HepG2 (cell line): ENCODE results near the gene HAND1. TPM values are rescaled to one million over a fixed set of nuclear protein-coding genes. Genes with fewer than 3 reads are reported as not detected.

Experiments
- ATAC-seq: fragments of 200-7000 bp; cut with Tn5 transposase; 3 replicates; pipeline ENCODE4 v1.9.1; 2020; ENCODE audit warnings: mild to moderate bottlenecking, moderate library complexity
- BruUV-seq: library from RNA; stranded (reverse); fragments of 400-500 nt; replicated peaks from 2 replicates; lab custom pipeline; 2021; lab: Mats Ljungman, UMichigan
- CTCF ChIA-PET: fragments of 300-600 bp; formaldehyde crosslinking; extraction: SDS; loops from one replicate; lab custom pipeline; 2021; ENCODE audit warnings: low total read pairs, inconsistent platforms, low intra/inter-chr PET ratio; lab: Yijun Ruan, JAX
- POLR2A ChIA-PET: fragments of 350-600 bp; sonication (Branson Sonifier 250); formaldehyde crosslinking; loops from one replicate; lab custom pipeline; 2020; ENCODE audit warnings: antibody characterized with exemption, inconsistent platforms; lab: Yijun Ruan, JAX
- DNase-seq: peaks from one replicate; pipeline ENCODE4 v3.0.0-alpha.2; 2015; ENCODE audit warnings: low spot score
- FAIRE-seq: peaks from 3 replicates; lab custom pipeline; 2011; peaks lifted over from hg19 to GRCh38; lab: Jason Lieb, UNC
- H2AFZ ChIP-seq: one replicate; pipeline ENCODE4 v1.6.1; 2011; ENCODE audit warnings: low read length, inconsistent platforms
- H3K27ac ChIP-seq: fragments of 300-600 bp; 3 replicates; pipeline ENCODE4 v1.8.0; 2011; ENCODE audit warnings: mixed run types, mild to moderate bottlenecking, mixed read lengths, low read length, inconsistent platforms; ENCODE audit not compliant: insufficient read depth; ENCODE audit errors: extremely low read length
- H3K27me3 ChIP-seq, 2 experiments: fragments of 200-600 bp in 1 of 2; 2 replicates in 1 of 2; 3 replicates in 1 of 2; pipeline versions ENCODE4 v1.6.0 to v1.8.0; 2011; ENCODE audit warnings: low read length in 2 of 2, mild to moderate bottlenecking in 2 of 2, moderate library complexity in 2 of 2, inconsistent platforms in 1 of 2; ENCODE audit not compliant: insufficient read depth in 2 of 2, control insufficient read depth in 1 of 2
- H3K36me3 ChIP-seq, 2 experiments: fragments of 200-600 bp in 1 of 2; replicated peaks in 1 of 2; 2 replicates in 1 of 2; 3 replicates in 1 of 2; pipeline versions ENCODE4 v1.5.1 to v1.8.0; 2011; ENCODE audit warnings: low read length in 2 of 2, inconsistent platforms in 1 of 2; ENCODE audit not compliant: insufficient read depth in 2 of 2, control insufficient read depth in 1 of 2
- H3K4me1 ChIP-seq: 2 replicates; pipeline ENCODE4 v1.5.1; 2012; ENCODE audit warnings: low read length, inconsistent platforms; ENCODE audit not compliant: insufficient read depth
- H3K4me2 ChIP-seq: 2 replicates; pipeline ENCODE4 v1.6.0; 2011; ENCODE audit warnings: low read depth, low read length, inconsistent platforms
- H3K4me3 ChIP-seq, 3 experiments: fragments of 200-600 bp in 1 of 3; sonication (generic), shearing (Covaris generic) in 1 of 3; replicated peaks in 1 of 3; 2 replicates each; pipeline ENCODE4 v1.5.1; 2011 to 2016; ENCODE audit warnings: low read length in 3 of 3, inconsistent platforms in 2 of 3, low read depth in 2 of 3, mild to moderate bottlenecking in 2 of 3, control low read depth in 1 of 3, mixed read lengths in 1 of 3; ENCODE audit not compliant: insufficient read depth in 1 of 3
- H3K79me2 ChIP-seq: one replicate; pipeline ENCODE4 v1.6.1; 2011; ENCODE audit warnings: low read length, inconsistent platforms; ENCODE audit not compliant: insufficient read depth
- H3K9ac ChIP-seq: 2 replicates; pipeline ENCODE4 v1.6.0; 2011; ENCODE audit warnings: mild to moderate bottlenecking, low read depth, low read length, inconsistent platforms; ENCODE audit not compliant: insufficient read depth
- H3K9me3 ChIP-seq: 2 replicates; pipeline ENCODE4 v1.5.1; 2012; ENCODE audit warnings: mild to moderate bottlenecking, low read length
- H4K20me1 ChIP-seq: 2 replicates; pipeline ENCODE4 v1.6.0; 2011; ENCODE audit warnings: inconsistent platforms, mild to moderate bottlenecking, low read length, moderate library complexity; ENCODE audit not compliant: insufficient read depth
- BRD4 ChIP-seq: sonication (generic); formaldehyde crosslinking; IDR thresholded peaks from 2 replicates; pipeline ENCODE4 v1.4.0; 2020; ENCODE audit warnings: missing genetic modification reagents
- CEBPB ChIP-seq: IDR thresholded peaks from 2 replicates; pipeline ENCODE4 v1.6.1; 2011; ENCODE audit warnings: low read depth, low read length, improper control_type of control experiment, borderline replicate concordance
- FOXA3 ChIP-seq: IDR thresholded peaks from 2 replicates; pipeline ENCODE4 v1.6.1; 2016; ENCODE audit warnings: missing genetic modification reagents, missing compliant biosample characterization
- KLF15 ChIP-seq: sonication (generic); formaldehyde crosslinking; IDR thresholded peaks from 2 replicates; pipeline ENCODE4 v1.8.1; 2023; ENCODE audit warnings: borderline replicate concordance, mild to moderate bottlenecking, inconsistent platforms, missing genetic modification reagents, mixed read lengths
- MAZ ChIP-seq, 2 experiments: sonication (generic) in 1 of 2; formaldehyde crosslinking in 1 of 2; IDR thresholded peaks; 2 replicates each; pipeline versions ENCODE4 v1.5.0 to v1.6.1; 2012 to 2020; ENCODE audit warnings: low read depth in 2 of 2, mild to moderate bottlenecking in 2 of 2, borderline replicate concordance in 1 of 2, improper control_type of control experiment in 1 of 2, low read length in 1 of 2, missing genetic modification reagents in 1 of 2, moderate library complexity in 1 of 2
- NR1H2 ChIP-seq: sonication (generic); formaldehyde crosslinking; IDR thresholded peaks from 2 replicates; pipeline ENCODE4 v1.8.1; 2022; ENCODE audit warnings: low read depth, missing genetic modification reagents, borderline replicate concordance
- RAD21 ChIP-seq: fragments of 450-650 bp; formaldehyde crosslinking; IDR thresholded peaks from 2 replicates; pipeline ENCODE4 v1.5.0; 2020; ENCODE audit warnings: mild to moderate bottlenecking
- SMC3 ChIP-seq: IDR thresholded peaks from 2 replicates; pipeline ENCODE4 v1.6.1; 2011; ENCODE audit warnings: low read length, improper control_type of control experiment
- SRSF9 ChIP-seq: fragments of 200-400 bp; formaldehyde crosslinking; IDR thresholded peaks from 2 replicates; pipeline ENCODE4 v1.6.1; 2018; ENCODE audit warnings: borderline replicate concordance, mild to moderate bottlenecking, low read depth, low read length; ENCODE audit not compliant: insufficient read depth, poor library complexity, severe bottlenecking
- SSRP1 ChIP-seq: IDR thresholded peaks from 2 replicates; pipeline ENCODE4 v1.6.1; 2016; ENCODE audit warnings: control low read depth
- STAG1 ChIP-seq: sonication (generic); formaldehyde crosslinking; IDR thresholded peaks from 2 replicates; pipeline ENCODE4 v1.4.0; 2020; ENCODE audit warnings: missing genetic modification reagents
- ZNF12 ChIP-seq: sonication (generic); formaldehyde crosslinking; IDR thresholded peaks from 2 replicates; pipeline ENCODE4 v1.5.0; 2020; ENCODE audit warnings: missing genetic modification reagents
- ZNF180 ChIP-seq: sonication (generic); formaldehyde crosslinking; IDR thresholded peaks from 2 replicates; pipeline ENCODE4 v1.4.0; 2020; ENCODE audit warnings: low read depth, missing genetic modification reagents, borderline replicate concordance
- ZNF225 ChIP-seq: sonication (generic); formaldehyde crosslinking; IDR thresholded peaks from 2 replicates; pipeline ENCODE4 v1.4.0; 2020; ENCODE audit warnings: mild to moderate bottlenecking, missing genetic modification reagents
- ZNF367 ChIP-seq: sonication (generic); formaldehyde crosslinking; IDR thresholded peaks from 2 replicates; pipeline ENCODE4 v1.4.0; 2020; ENCODE audit warnings: missing genetic modification reagents, borderline replicate concordance
- ZNF382 ChIP-seq: sonication (generic); formaldehyde crosslinking; IDR thresholded peaks from 2 replicates; pipeline ENCODE4 v1.5.0; 2020; ENCODE audit warnings: missing genetic modification reagents, mild to moderate bottlenecking, borderline replicate concordance
- ZNF441 ChIP-seq: sonication (generic); formaldehyde crosslinking; IDR thresholded peaks from 2 replicates; pipeline ENCODE4 v1.7.0; 2021; ENCODE audit warnings: missing genetic modification reagents, borderline replicate concordance
- ZNF777 ChIP-seq: sonication (generic); formaldehyde crosslinking; IDR thresholded peaks from 2 replicates; pipeline ENCODE4 v1.4.0; 2020; ENCODE audit warnings: missing genetic modification reagents
- ZSCAN9 ChIP-seq: IDR thresholded peaks from 2 replicates; pipeline ENCODE4 v1.6.1; 2016; ENCODE audit warnings: borderline replicate concordance
- WGBS: methylation state at CpG from one replicate; pipeline ENCODE4 v1.1.6; 2017; ENCODE audit warnings: low lambda C conversion rate; 5-methylcytosine and 5-hydroxymethylcytosine counted together
- in situ Hi-C: cut with HindIII; loops from 2 replicates; pipeline ENCODE4 v1.10.0; 2017; ENCODE audit warnings: low pct_unique_long_range_greater_than_20kb; ENCODE audit not compliant: extremely low pct_ligation_motif_present
- intact Hi-C: fragments of 100-400 bp; cut with micrococcal nuclease; formaldehyde crosslinking; loops from one replicate; pipeline ENCODE4 v1.10.0; 2022; ENCODE audit not compliant: unreplicated experiment
- polyA plus RNA-seq, 8 experiments: library from polyadenylated mRNA; depleted of rRNA in 3 of 8; stranded (reverse) in 7 of 8; unstranded in 1 of 8; fragments of >200 nt; fragmentation: Illumina TruSeq in 4 of 8; extraction: Trizol in 4 of 8; gene quantifications; 2 replicates each; pipeline versions ENCODE4 v1.2.1 to v1.2.3, GENCODE V29; 2011 to 2016; ENCODE audit warnings: low read depth in 4 of 8, missing spikeins in 1 of 8, mixed read lengths in 1 of 8; ENCODE audit not compliant: insufficient read depth in 1 of 8
- total RNA-seq, 5 experiments: library from RNA; depleted of rRNA; stranded (reverse); fragments of >200 nt; fragmentation: Illumina TruSeq; extraction: Trizol; gene quantifications; 2 replicates each; pipeline ENCODE4 v1.2.3, GENCODE V29; 2016; ENCODE audit warnings: low read depth in 1 of 5
- TF ChIP-seq, protein P1 (sequence below): IDR thresholded peaks from 2 replicates; pipeline ENCODE4 v1.6.1; 2018; ENCODE audit warnings: missing genetic modification reagents
- TF ChIP-seq, protein P2 (sequence below): sonication (generic); formaldehyde crosslinking; IDR thresholded peaks from 2 replicates; pipeline ENCODE4 v1.4.0; 2020; ENCODE audit warnings: missing genetic modification reagents
- TF ChIP-seq, protein P3 (sequence below): sonication (generic); formaldehyde crosslinking; IDR thresholded peaks from 2 replicates; pipeline ENCODE4 v1.5.0; 2020; ENCODE audit warnings: mild to moderate bottlenecking, low read depth, missing genetic modification reagents, borderline replicate concordance

The HAND1 gene
- total and polyA plus RNA-seq, 2 of the 13 experiments (the other 11 are each of a cell fraction or from before 2014, with no cell fraction given) = not detected

DNA sequence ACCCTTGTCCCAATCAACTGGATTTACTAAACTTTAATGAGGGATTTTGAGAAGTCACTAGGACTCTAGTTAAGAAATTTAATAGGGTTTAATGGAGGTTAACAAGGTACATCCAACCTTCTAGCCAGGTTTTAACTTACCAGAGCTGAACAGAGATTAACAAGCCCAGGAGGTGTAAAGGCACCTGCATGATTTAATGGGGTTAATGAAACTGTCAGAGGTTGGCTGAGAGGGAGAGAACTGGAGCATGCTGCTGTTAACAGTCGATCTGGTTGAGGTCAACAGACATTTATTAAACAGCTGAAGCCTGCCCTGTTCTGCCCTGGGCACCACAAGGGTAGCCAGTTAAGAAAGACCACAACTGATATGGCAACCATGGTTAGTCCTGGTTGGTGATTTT lies 13.6 kb downstream of the HAND1 start (continued):
- no peak for TF ChIP-seq SSRP1 (CRISPR knock-in tag)
- TF ChIP-seq BRD4 (CRISPR knock-in tag) = no peak

DNA sequence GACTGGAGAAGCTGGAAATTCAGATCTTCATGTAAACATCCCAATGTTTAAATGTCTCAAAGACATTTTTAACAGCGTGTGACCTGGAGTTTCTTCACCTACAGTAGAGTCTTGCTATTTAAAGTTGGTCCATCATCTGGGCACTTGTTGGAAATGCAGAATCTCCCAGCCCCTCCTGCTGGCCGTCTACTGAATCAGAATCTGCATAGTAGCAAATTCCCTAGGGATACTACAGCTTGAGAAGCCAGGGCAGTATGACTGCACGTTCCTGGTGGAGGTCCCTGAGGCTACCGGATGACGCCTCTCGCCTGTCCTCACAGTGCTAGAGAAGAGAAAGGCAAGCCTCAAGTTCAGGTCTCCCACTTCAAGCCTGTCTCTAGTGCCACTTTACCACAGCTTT lies 16.5 kb downstream of the HAND1 start:
- Histone ChIP-seq H3K79me2 (no peaks in the 10 kb centered on the region), H3K9ac (no peak overlapping the region), H3K4me3 (no peak overlapping the region), H2AFZ (no peak overlapping the region), H3K4me2 (no peak overlapping the region), H3K27ac (no peak overlapping the region), H3K9me3 (no peaks in the 10 kb centered on the region), H3K36me3 (peaks cover 2 to 3% of the 10 kb centered on the region in 2 experiments; a peak in 3 of 5 replicates), H3K27me3 (no peaks in the 10 kb centered on the region; a peak in 1 of 5 replicates), H3K4me1 (peaks cover 31% of the 10 kb centered on the region), H4K20me1 (no peaks in the 10 kb centered on the region; the same call in 1 of the 2 replicates)
- BruUV-seq = no TSS peak
- ChIA-PET CTCF (no interaction called here), POLR2A (no interaction called here)
- intact Hi-C loops = loop anchor here (1.0 kb wide), 1 partner anchor 39 kb away; no protein-coding TSS in a partner anchor
- WGBS = 64% methylated on average over 6 of the region's 6 CpGs
- in situ Hi-C loops = no loop called here
- TF ChIP-seq ZSCAN9 (no peak), RAD21 (CRISPR knock-in tag) (peak; percentile 19; the same call in 1 of the 2 replicates), ZNF367 (no peak), ZNF777 (CRISPR knock-in tag) (no peak), SRSF9 (no peak), ZNF225 (CRISPR knock-in tag) (no peak), SMC3 (0 out of 2 replicates have a peak, but pooled peaks have one; percentile 30), ZNF180 (CRISPR knock-in tag) (no peak), ZNF382 (CRISPR knock-in tag) (no peak), KLF15 (no peak), NR1H2 (CRISPR knock-in tag) (no peak), ZNF12 (CRISPR knock-in tag) (no peak), ZNF441 (CRISPR knock-in tag) (no peak), STAG1 (CRISPR knock-in tag) (peak; percentile 31), CEBPB (no peak), MAZ (IDR thresholded peaks at IDR 0.05; ENCODE audit: borderline replicate concordance, low read depth, low read length) (no peak), MAZ (CRISPR knock-in tag; IDR thresholded peaks at IDR 0.05; ENCODE audit: low read depth) (no peak), FOXA3 (CRISPR knock-in tag) (no peak)
- TF ChIP-seq, protein P1, sequence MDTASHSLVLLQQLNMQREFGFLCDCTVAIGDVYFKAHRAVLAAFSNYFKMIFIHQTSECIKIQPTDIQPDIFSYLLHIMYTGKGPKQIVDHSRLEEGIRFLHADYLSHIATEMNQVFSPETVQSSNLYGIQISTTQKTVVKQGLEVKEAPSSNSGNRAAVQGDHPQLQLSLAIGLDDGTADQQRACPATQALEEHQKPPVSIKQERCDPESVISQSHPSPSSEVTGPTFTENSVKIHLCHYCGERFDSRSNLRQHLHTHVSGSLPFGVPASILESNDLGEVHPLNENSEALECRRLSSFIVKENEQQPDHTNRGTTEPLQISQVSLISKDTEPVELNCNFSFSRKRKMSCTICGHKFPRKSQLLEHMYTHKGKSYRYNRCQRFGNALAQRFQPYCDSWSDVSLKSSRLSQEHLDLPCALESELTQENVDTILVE (CRISPR knock-in tag) = no peak
- TF ChIP-seq, protein P2, sequence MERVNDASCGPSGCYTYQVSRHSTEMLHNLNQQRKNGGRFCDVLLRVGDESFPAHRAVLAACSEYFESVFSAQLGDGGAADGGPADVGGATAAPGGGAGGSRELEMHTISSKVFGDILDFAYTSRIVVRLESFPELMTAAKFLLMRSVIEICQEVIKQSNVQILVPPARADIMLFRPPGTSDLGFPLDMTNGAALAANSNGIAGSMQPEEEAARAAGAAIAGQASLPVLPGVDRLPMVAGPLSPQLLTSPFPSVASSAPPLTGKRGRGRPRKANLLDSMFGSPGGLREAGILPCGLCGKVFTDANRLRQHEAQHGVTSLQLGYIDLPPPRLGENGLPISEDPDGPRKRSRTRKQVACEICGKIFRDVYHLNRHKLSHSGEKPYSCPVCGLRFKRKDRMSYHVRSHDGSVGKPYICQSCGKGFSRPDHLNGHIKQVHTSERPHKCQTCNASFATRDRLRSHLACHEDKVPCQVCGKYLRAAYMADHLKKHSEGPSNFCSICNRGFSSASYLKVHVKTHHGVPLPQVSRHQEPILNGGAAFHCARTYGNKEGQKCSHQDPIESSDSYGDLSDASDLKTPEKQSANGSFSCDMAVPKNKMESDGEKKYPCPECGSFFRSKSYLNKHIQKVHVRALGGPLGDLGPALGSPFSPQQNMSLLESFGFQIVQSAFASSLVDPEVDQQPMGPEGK (CRISPR knock-in tag) = no peak
- TF ChIP-seq, protein P3, sequence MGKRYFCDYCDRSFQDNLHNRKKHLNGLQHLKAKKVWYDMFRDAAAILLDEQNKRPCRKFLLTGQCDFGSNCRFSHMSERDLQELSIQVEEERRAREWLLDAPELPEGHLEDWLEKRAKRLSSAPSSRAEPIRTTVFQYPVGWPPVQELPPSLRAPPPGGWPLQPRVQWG (CRISPR knock-in tag) = no peak
- DNase-seq (no peak), FAIRE-seq (no peak), ATAC-seq (peak; percentile 75)
